Measurements from ENCODE around the gene SCAI. TPM values are rescaled to one million over a fixed set of nuclear protein-coding genes. Genes with fewer than 3 reads are reported as not detected.

SCAI gene
- total RNA-seq: 5.1 to 6.0 TPM (median 5.4 TPM) in 3 replicates
- long read RNA-seq, partial matches to known transcripts: 0 of 1 reads
- long read RNA-seq, other reads (novel, unspliced or antisense): 1 of 1 reads

- H3K27me3 Mint-ChIP-seq (ENCODE audit: low read depth): no peaks in the 10 kb centered on the region
- peak within 1 kb of the TSS; percentile 80 for H3K27ac Mint-ChIP-seq (ENCODE audit: unreplicated experiment)
- peaks cover 3% of the 10 kb centered on the region for H3K36me3 Mint-ChIP-seq (ENCODE audit: low read depth)
- peaks cover 11% of the 10 kb centered on the region for H3K4me1 Mint-ChIP-seq (ENCODE audit: low read depth)
- H3K9me3 Mint-ChIP-seq (ENCODE audit: low read depth): no peaks in the 10 kb centered on the region
- peak within 1 kb of the TSS; percentile 94 for H3K4me3 Mint-ChIP-seq (ENCODE audit: unreplicated experiment)
- peak; percentile 95 for TF ChIP-seq CTCF (IDR thresholded peaks at IDR 0.05)
- peak; percentile 100 for DNase-seq (ENCODE audit: low spot score)
These were observed at the start of gene SCAI for GRCh38 chr9:125143377-125144090. Gene SCAI, minus strand, starts transcription at chr9:125143528. Its CDS starts 91 bp downstream, at chr9:125143437.

DNA sequence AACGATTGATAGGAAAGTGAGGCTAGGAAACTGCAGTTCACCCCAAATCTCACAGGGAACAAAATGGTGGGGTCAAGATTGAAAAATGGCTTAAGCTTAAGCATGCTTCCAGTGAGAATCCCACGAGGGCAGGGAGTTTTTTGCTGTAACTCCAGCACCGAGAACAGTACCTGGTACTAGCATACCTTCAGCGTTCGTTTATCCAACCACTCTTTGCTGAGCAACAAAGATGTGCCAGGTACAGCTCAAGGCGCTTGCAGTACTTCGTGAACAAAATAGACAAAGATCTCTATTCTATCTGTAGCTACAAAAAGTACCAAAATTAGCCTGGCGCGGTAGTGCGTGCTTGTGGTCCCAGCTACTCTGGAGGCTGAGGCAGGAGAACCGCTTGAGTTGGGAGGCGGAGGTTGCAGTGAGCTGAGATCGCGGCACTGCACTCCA lies 47.1 kb upstream of the SCAI start:
- Mint-ChIP-seq H3K27me3 (ENCODE audit: low read depth) (no peaks in the 10 kb centered on the region), H3K4me3 (ENCODE audit: unreplicated experiment) (peak overlapping the region; percentile 89), H3K4me1 (ENCODE audit: low read depth) (peaks cover 34% of the 10 kb centered on the region), H3K36me3 (ENCODE audit: low read depth) (no peaks in the 10 kb centered on the region), H3K9me3 (ENCODE audit: low read depth) (no peaks in the 10 kb centered on the region), H3K27ac (ENCODE audit: unreplicated experiment) (peak overlapping the region; percentile 92)
- TF ChIP-seq CTCF (IDR thresholded peaks at IDR 0.05): no peak
- no peak for DNase-seq (ENCODE audit: low spot score)

- TF ChIP-seq CTCF (IDR thresholded peaks at IDR 0.05): peak; percentile 77
- H3K4me3 Mint-ChIP-seq (ENCODE audit: unreplicated experiment): peak within 1 kb of the TSS; percentile 89
- no peaks in the 10 kb centered on the region for H3K9me3 Mint-ChIP-seq (ENCODE audit: low read depth)
- H3K27ac Mint-ChIP-seq (ENCODE audit: unreplicated experiment): peak within 1 kb of the TSS; percentile 92
- no peaks in the 10 kb centered on the region for H3K27me3 Mint-ChIP-seq (ENCODE audit: low read depth)
- peaks cover 34% of the 10 kb centered on the region for H3K4me1 Mint-ChIP-seq (ENCODE audit: low read depth)
- DNase-seq (ENCODE audit: low spot score): peak; percentile 99
- H3K36me3 Mint-ChIP-seq (ENCODE audit: low read depth): no peaks in the 10 kb centered on the region
These were observed 46.3 kb upstream of the SCAI start, which contains the start of gene PPP6C for GRCh38 chr9:125189361-125190289. Gene PPP6C, minus strand, starts transcription at chr9:125189803. Its CDS starts 85 bp downstream, at chr9:125189718.

GRCh38 chr9:125189011-125189360 lies 45.7 kb upstream of the SCAI start:
- peak overlapping the region; percentile 92 for H3K27ac Mint-ChIP-seq (ENCODE audit: unreplicated experiment)
- TF ChIP-seq CTCF (IDR thresholded peaks at IDR 0.05): no peak
- peak overlapping the region; percentile 89 for H3K4me3 Mint-ChIP-seq (ENCODE audit: unreplicated experiment)
- H3K4me1 Mint-ChIP-seq (ENCODE audit: low read depth): peaks cover 39% of the 10 kb centered on the region
- DNase-seq (ENCODE audit: low spot score): peak; percentile 91
- no peaks in the 10 kb centered on the region for H3K27me3 Mint-ChIP-seq (ENCODE audit: low read depth)
- no peaks in the 10 kb centered on the region for H3K9me3 Mint-ChIP-seq (ENCODE audit: low read depth)
- H3K36me3 Mint-ChIP-seq (ENCODE audit: low read depth): no peaks in the 10 kb centered on the region

- TF ChIP-seq CTCF (IDR thresholded peaks at IDR 0.05): no peak
- Mint-ChIP-seq H3K4me1 (ENCODE audit: low read depth) (peaks cover 47% of the 10 kb centered on the region), H3K4me3 (ENCODE audit: unreplicated experiment) (peak overlapping the region; percentile 10), H3K9me3 (ENCODE audit: low read depth) (no peaks in the 10 kb centered on the region), H3K27me3 (ENCODE audit: low read depth) (no peaks in the 10 kb centered on the region), H3K36me3 (ENCODE audit: low read depth) (no peaks in the 10 kb centered on the region), H3K27ac (ENCODE audit: unreplicated experiment) (peak overlapping the region; percentile 67)
- DNase-seq (ENCODE audit: low spot score): no peak
These were observed 40.2 kb upstream of the SCAI start for GRCh38 chr9:125183561-125183960.

Measured in chondrocyte (in vitro differentiated cells).